Jurkat, Clone E6-1 (cell line): ENCODE data around the gene EMSY.
"Not testable (repeated sequence)": the region's sequence is repeated elsewhere in the genome, so short reads cannot be mapped to it uniquely, and the experiment has no call there.

Experiments
- DNase-seq: peaks from one replicate; pipeline ENCODE4 v3.0.0-alpha.2; 2011; ENCODE audit warnings: low read depth, low spot score
- H3K4me3 ChIP-seq: 2 replicates; pipeline ENCODE4 v1.5.1; 2011; ENCODE audit warnings: mild to moderate bottlenecking, low read length, control low read depth, moderate library complexity

The EMSY gene

DNA sequence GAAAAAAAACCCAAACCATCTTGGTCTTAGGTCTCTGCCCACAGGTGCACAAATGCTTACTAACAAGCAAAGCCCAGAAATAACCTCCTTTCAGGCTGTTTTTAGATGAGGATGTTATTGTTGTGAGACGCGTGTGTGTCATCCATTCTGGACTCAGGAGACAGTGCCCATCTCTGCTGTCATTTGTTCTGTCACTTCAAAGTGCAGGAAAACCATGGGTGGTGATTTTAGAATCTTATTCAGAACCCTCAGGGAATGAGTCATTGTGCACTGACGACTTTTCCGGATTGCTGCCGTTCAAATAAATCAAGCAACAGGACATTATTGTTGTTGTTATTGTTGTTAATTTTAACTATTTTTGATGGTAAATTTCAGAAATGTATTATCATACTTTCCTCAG lies 115.4 kb downstream of the EMSY start:
- no peak overlapping the region for H3K4me3 ChIP-seq
- no peak for DNase-seq

DNA sequence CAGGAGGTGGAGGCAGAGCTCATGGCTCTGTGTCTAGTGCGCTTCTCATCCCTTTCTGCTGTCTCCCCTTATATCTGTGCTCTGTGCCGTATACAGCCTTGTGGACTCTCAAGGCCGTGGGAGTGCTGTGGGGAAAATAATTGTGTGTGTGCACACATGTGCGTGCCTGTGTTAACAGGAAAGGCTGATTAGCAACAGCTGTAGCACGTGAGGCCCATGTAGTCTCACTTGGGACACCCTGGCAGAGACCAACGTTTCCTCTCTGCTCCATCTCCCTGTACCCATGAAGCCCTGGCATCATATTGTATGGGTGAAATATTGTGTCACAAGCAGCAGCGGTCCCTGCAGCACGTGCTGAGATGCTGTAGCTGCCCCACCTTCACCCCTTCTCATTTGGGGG lies 116.4 kb downstream of the EMSY start:
- H3K4me3 ChIP-seq, result no peak overlapping the region
- no peak for DNase-seq

DNA sequence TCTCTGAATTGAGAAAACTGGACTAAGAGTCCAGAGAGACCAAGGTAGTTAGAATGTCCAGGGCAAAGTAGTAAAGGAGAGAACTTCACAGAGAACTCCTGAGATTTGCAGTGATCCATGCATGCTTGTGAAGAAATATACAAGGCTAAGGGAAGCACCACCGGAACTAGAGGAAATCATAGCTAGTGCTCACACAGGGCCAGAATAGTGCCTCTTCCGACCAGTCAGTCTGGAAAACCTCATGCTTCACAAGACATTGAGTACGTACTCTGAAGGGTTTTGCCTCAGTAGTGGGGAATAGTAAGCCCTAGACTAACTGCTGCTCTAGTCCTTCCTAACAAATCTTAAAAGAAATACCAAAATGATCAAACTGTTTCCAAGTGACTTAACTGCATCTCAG lies 117.7 kb downstream of the EMSY start:
- no peak for DNase-seq
- no peak overlapping the region for H3K4me3 ChIP-seq

DNA sequence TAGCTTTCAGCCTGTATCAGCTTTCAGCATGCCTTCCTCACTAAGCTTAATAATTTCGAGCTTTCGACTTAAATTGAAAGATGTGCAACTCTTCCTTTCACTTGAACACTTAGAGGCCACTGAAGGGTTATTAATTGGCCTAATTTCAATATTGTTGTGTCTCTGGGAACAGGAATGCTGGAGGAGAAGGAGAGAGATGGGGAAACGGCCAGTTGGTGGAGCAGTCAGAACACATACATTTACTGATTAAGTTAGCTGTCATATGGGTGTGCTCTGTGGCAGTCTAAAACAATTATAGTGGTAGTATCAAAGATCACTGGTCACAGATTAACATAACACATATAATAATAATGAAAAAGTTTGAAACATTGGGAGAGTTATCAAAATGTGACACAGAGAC lies 119.5 kb downstream of the EMSY start:
- no peak for DNase-seq
- H3K4me3 ChIP-seq, result no peak overlapping the region

DNA sequence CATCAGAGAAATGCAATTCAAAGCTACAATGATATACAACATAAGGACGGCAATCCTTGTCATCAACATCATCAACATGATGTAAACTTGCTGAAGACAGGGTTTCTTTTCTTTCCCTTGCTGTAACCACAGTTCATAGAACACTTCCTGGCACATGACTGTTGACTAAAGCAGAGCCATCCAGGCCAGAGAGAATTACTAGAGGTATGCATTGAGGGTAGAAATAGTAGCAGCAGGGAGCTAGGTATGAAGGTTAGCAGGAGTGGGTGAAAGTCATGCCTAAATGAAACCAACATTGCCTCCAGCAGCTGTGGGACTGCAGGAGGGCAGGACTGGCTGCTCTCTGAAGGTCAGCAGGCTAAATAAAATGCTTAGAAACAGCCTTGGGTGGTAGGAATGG lies 122.0 kb downstream of the EMSY start:
- DNase-seq, result peak; percentile 20

DNA sequence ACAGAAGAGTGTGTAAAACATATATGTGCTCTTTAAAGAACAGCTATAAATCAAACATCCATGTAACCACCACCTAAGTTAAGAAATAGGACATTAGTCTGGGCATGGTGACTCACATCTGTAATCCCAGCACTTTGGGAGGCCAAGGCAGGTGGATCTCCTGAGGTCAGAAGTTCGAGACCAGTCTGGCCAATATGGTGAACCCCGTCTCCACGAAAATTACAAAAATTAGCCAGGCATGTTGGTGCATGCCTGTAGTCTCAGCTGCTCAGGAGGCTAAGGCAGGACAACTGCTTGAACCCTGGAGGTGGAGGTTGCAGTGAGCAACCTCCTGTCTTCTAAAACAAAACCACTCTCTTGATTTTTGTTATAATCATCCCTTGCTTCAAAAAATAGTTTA lies 122.4 kb downstream of the EMSY start:
- DNase-seq, result no peak
- H3K4me3 ChIP-seq, result no peak overlapping the region

More for the DNA sequence above, 122.0 kb downstream of the EMSY start:
- H3K4me3 ChIP-seq, result no peak overlapping the region

DNA sequence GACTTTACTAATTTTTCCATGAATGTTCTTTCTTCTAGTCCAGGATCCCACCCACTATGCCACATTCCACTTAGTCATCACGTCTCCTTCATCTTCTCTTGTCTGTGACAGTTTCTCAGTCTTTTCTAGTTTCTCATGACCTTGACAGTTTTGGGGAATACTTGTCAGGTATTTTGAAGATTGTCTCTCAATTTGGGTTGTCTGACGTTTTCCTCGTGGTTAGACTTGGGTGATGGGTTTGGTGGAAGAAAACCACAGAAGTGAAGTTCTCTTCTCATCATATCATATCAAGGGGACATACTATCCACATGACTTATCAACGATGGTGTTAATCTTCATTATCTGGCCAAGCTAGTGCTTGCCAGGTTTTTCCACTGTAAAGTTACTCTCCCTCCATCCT lies 123.3 kb downstream of the EMSY start:
- no peak for DNase-seq
- H3K4me3 ChIP-seq, result no peak overlapping the region

DNA sequence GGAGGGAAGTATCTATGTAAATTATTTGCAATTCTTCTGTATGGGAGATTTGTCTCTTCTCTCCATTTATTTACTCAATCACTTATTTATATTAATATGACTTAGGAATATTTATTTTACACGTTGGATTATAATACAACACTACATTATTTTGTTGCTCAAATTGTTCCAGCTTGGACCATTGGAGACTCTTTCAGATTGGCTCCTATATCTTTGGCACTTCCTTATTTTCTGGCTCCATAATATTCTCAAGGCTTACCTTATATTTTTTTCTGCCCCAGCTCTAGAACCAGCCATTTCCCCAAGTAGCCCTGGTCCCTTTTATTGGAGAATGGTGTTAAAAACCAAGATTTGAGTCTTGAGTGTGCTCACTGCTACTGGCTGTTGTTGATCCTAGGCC lies 123.8 kb downstream of the EMSY start:
- no peak for DNase-seq
- H3K4me3 ChIP-seq, result no peak overlapping the region

DNA sequence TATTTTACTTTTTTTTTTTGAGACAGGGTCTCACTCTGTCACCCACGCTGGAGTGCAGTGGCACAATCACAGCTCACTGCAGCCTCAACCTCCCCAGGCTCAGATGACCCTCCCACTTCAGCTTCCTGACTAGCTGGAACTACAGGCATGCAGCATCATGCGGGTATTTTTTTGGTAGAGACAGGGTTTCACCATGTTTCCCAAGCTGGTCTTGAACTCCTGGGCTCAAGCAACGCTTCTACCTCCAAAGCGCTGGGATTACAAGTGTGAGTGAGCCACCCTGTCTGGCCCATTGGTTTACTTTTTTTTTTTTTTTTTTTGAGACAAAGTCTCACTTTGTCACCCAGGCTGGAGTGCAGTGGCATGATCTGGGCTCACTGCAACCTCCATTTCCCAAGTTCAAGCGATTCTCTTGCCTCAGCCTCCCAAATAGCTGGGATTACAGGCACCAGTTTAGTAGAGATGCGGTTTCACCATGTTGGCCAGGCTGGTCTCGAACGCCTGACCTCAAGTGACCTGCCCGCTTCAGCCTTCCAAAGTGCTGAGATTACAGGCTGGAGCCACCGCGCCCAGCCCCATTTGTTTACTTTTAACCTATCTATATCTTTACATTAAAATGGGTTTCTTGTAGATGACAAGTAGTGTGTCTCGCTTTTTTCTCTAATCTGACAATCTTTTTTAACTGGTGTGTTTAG lies 127.5 kb downstream of the EMSY start:
- not testable (repeated sequence) for DNase-seq

DNA sequence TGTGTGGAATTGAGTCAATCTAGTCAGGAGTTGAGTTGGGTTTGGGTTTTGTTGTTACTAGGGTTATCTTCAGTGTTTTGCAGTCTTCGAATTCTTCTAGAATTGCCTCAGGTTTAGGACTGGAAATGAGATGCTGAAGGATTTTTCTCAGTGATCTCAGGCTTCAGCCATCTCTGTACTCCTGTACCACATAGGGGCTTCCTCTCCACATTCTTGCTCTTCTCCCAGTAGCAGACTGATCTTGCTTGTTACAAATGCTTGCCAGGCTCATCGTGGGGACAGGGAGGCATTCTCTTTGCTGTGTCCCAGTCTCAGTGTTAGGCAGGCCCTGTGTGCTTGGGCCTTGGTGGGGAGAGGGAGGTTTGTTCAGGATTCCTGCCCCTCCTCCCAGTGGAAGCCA lies 129.6 kb downstream of the EMSY start:
- no peak overlapping the region for H3K4me3 ChIP-seq
- DNase-seq, result no peak

More for the DNA sequence above, 127.5 kb downstream of the EMSY start:
- not testable (repeated sequence) for H3K4me3 ChIP-seq

DNA sequence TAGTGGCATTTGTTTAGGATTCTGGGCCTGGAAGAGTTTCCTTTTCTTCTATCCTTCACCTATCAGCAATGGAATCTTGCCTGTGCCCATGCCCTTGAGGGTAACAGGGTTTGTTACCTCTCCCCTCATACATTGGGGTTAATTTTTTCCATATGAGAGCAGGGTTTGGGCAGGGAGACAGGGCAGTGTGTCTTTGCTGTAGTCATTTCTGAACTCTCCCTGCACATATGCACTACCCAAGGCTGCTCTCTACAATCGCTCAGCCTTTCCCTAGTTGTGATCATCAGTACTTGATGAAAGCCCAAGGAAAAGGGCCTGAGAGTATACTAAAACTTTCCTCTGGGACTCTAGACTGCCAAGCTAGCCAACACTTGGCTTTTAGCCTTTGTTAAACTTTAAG lies 130.1 kb downstream of the EMSY start:
- DNase-seq, result no peak
- no peak overlapping the region for H3K4me3 ChIP-seq

DNA sequence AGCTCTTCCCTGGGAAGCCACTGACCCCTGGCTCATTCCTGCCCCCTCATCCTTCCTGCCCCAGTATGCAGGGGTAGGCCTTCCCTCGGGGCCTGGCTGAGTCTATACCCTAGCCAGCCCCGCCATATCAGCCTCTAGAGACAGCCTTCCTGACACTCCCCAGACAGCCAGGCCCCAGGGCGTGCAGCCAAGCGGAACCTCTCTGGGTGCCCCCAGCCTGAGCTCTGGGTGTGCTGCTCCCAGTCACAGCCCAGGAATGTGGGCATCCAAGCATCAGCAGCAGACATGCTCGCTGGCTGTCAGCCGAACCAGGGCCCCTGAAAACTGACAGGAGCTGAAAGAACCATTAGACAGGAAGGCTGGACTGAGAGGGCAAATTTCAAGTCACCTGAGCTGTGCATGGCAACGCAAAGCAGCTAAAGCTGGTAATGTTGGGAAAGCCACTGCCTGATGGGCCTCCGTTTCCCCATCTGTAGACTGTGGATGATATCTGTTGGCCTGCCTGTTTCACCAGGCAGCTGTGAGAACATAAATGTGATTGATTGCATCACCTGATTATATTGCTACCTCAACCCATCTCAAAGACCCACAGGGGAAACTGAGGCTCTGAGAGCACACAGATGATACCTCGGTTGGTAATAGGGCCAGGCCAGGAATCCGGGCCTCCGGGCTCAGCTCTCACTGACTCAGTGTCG lies 132.6 kb downstream of the EMSY start:
- DNase-seq, result no peak
- H3K4me3 ChIP-seq, result no peak overlapping the region

DNA sequence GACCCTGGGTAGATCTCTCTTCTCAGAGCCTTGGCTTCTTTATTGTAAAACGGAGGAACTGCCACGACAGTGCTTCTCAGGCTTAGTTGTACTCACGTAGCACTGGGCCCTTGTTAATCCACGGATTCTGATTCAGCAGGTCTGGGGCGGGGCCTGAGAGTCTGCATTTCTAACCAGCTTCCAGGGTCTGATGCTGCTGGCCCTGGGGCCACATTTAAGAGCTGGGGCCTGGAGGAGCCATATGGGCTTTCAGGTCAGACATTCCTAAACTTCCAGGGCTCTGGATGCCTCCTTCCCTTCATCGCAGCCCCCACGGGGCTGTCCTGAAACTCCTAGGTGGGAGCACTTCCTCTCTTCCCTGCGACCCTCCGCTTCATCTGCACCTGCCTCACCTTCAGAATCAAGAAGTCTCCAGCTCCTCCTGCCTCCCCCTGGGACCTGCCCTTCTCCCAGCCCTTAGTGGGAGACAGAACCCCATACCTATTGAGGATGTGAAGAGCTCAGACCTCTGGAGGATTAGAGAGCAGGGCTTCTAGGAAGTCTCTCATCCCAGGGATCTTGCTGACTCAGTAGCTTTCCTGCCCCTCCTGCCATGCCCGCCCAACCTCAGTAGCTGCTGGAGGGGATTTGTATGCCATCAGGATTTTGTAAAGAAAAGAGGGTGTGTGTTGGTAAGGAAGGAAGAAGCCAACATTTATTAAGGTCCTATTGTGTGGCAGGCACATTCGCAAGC lies 133.3 kb downstream of the EMSY start:
- no peak for DNase-seq
- H3K4me3 ChIP-seq, result no peak overlapping the region

DNA sequence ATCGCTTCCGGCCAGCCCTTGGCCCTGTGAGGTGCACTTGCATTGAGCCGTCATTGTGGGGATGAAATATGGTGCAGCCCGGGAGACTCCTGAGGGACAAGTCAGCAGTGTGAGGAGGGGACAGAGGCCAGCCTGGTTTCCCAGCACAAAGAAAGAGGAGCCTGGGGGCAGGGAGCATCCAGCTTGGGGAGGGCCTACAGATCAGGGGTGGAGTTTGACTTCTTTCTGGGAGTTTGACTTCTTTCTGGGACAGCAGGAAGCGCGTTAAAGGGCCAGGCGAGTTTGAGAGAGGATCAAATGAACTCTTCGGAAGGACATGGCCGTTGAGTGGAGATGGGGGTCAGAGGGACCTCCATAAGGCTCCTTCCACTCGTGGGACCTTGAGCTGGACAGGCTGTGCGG lies 133.8 kb downstream of the EMSY start:
- no peak for DNase-seq
- no peak overlapping the region for H3K4me3 ChIP-seq

DNA sequence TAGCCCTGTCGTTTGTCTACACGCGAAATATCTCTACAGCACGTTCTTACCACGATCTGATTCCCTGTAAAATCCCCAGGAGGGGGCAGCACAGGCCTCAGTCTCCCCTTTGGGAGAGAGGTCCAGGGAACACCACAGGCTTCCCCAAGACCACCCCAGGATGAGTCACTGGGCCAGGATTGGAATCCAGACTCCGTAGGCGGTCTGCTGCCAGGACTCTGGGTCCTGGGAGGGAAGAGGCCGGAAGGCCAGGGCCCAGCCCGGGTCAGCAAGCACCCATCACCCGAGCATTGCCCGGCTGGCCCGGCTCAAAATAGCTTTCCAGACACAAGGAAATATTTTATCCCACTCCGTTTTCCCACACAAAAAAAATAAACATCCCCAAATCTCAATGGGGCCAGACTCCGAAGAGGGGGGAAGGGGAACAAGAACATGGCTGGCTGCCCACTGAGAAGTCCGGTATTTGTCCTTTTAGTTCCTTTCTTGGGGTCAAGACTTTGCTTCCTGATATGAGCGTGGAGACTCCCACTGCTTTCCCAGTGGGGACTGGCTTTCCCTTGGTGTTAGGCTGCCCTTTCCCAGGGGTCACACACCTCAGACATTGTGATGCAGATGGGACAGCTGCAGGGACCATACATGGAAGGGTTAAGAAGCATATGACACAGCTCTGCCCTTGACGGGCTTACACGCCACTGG lies 134.4 kb downstream of the EMSY start:
- no peak overlapping the region for H3K4me3 ChIP-seq
- no peak for DNase-seq

DNA sequence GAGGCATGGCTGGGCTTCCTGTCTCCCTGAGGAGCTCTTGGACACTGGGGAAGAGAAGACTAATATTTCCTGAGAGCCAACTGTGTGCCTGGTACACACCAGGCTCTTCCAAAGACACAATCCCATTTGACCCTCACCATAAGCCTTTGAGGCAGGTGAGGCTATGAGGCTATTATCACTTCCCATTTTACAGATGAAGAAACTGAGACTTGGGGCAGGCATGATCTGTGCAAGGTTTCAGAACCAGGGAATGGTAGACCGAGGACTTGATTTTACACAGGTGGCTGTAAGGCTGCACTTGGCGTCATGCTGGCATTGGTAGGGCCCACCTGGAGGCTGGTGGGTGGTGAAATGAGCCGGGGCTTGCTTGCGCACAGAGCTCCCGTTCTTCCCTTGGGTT lies 134.9 kb downstream of the EMSY start:
- no peak for DNase-seq
- H3K4me3 ChIP-seq, result no peak overlapping the region

DNA sequence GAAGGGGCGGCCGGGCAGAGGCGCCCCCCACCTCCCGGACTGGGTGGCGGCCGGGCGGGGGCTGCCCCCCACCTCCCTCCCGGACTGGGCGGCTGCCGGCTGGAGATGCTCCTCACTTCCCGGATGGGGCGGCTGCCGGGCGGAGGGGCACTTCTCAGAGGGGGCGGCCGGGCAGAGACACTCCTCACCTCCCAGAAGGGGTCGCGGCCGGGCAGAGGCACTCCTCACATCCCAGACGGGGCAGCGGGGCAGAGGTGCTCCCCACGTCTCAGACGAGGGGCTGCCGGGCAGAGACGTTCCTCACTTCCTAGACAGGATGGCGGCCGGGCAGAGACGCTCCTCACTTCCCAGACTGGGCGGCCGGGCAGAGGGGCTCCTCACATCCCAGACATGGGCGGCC lies 137.7 kb downstream of the EMSY start:
- H3K4me3 ChIP-seq, DNase-seq: not testable (repeated sequence)

DNA sequence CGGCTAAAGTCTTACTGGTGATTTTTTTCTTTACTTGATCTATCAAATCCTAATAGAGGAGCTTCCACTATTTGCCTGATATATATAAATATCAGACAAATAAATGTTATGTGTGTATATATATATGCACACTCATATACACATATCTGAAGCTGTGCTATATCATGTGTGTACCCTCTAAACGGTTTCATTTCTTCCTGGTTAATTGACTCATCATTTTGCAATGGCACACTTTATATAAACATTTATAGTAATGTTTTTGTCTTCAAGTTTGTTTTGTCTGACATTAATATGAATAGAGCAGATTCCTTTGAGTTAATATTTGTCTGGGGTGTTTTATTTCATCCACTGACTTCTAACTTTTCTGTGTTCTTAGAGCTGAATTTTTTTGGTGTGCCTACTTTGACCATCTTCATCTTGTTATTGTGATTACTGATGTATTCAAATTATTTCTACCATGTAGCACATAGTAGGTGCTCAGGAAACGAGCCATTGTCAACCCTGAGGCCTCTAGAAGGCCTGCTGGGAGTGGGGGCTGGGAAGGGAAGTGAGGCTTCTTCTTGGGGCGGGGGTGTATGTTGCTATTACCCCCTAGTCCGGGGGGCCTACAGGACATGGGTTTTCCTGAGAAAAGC lies 143.1 kb downstream of the EMSY start:
- H3K4me3 ChIP-seq, result no peak overlapping the region
- DNase-seq, result no peak
